Breast epithelium (tissue), 3 donors: ENCODE data around the gene THSD7B.

ENCODE experiments used
- CTCF ChIP-seq, 3 donors: fragments of 450-650 bp; IDR thresholded peaks; one replicate each; pipeline ENCODE4 v1.5.1; 2016 to 2017; ENCODE audit warnings: antibody characterized with exemption in 3 of 3, mild to moderate bottlenecking in 3 of 3, moderate library complexity in 3 of 3
- POLR2AphosphoS5 ChIP-seq, 3 donors: sonication (generic); formaldehyde crosslinking; IDR thresholded peaks; one replicate each; pipeline ENCODE4 v1.6.1; 2017; ENCODE audit warnings: antibody characterized with exemption in 3 of 3

- TF ChIP-seq CTCF (IDR thresholded peaks at IDR 0.05), result no peak
- no peak for TF ChIP-seq POLR2AphosphoS5 (IDR thresholded peaks at IDR 0.05)
These were observed 444.7 kb downstream of the THSD7B start for GRCh38 chr2:137210039-137210438.
